ENCODE results near the gene AGTRAP. TPM values are rescaled to one million over a fixed set of nuclear protein-coding genes. Genes with fewer than 3 reads are reported as not detected.

Gene AGTRAP, protein sequence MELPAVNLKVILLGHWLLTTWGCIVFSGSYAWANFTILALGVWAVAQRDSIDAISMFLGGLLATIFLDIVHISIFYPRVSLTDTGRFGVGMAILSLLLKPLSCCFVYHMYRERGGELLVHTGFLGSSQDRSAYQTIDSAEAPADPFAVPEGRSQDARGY
- 22.5 and 22.6 TPM in 2 replicates for total RNA-seq (2014; rRNA removed; shearing (Covaris generic))

DNA sequence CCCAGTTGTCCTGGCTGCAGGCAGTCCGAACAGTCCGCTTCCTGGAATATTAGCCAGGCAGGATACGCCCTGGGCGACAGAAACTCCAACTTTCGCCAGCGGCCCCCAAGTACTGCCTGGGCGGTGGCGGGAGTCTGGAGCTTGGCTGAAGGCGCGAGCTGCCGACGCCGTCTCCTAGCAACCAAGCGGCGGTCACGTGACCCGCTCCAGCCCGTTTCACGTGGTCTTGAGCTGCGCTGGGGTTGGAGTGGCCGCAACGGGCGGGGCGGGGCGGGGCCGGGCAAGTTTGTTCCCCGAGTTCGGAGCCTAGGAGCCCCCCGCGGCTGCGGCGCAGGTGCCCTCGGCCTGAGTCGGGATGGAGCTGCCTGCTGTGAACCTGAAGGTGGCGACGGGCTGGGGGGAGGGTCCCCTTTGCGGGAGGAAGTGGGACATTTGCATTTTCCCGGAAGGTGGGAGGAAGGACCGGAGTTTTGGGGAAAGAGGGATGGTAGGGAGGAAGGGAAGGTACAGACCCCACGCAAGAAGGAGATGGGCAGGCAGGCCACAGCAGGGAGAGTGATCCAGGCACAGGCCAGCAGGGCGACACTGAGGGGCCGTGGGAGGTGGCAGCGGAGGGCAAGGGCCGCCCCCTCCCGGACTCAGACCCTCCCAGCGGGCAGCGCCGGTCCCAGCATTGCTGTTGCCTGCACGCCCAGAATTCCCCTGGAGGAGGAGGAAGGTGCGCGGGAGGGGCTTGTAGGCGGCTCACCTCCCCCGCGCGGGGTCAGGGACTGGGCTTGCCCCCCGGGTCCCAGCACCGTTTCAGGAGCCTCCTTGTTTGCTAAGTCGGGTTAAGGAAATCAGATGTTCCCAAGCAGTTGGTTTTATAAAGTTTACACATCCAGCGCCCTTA is at the start of gene AGTRAP:
Gene AGTRAP, plus strand, starts transcription at position 283 of the 892 bp plus-strand sequence. Its CDS starts 73 bp downstream, at position 356.
- no peaks in the 10 kb centered on the region for H3K27me3 ChIP-seq (replicated peaks)
- no peaks in the 10 kb centered on the region for H3K9me3 ChIP-seq (replicated peaks)
- peak; percentile 72 to 92 for DNase-seq (ENCODE audit: low read depth in 1 of 2, low spot score in 2 of 2)
- H3K27ac ChIP-seq: peak within 1 kb of the TSS; percentile 17; the same call in 1 of the 2 replicates
- peak within 1 kb of the TSS; percentile 62 for H3K4me3 ChIP-seq
- H3K36me3 ChIP-seq: no peaks in the 10 kb centered on the region
- H3K4me1 ChIP-seq (replicated peaks): peaks cover 14% of the 10 kb centered on the region; the same call in 1 of the 2 replicates

DNA sequence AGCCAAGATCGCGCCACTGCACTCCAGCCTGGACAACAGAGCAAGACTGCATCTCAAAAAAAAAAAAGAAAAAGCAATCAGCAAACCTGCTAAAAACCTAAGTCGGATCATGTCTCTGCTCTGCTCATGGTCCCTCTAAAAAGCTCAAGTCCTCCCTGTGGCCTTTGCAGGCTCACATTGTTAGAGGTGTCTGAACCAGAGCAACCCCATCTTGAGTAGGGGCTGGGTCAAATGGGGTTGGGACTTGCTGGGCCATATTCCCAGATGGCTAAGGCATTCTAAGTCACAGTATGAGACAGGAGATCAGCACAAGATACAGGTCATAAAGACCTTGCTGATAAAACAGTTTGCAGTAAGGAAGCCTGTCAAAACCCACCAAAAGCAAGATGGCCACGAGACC is 47.4 kb upstream of the AGTRAP start:
- Histone ChIP-seq H3K27ac (no peak overlapping the region), H3K36me3 (no peaks in the 10 kb centered on the region), H3K4me3 (no peak overlapping the region), H3K4me1 (replicated peaks) (peaks cover 5% of the 10 kb centered on the region), H3K27me3 (replicated peaks) (peaks cover 41% of the 10 kb centered on the region), H3K9me3 (replicated peaks) (no peaks in the 10 kb centered on the region)
- no peak for DNase-seq (ENCODE audit: low read depth in 1 of 2, low spot score in 2 of 2)

DNA sequence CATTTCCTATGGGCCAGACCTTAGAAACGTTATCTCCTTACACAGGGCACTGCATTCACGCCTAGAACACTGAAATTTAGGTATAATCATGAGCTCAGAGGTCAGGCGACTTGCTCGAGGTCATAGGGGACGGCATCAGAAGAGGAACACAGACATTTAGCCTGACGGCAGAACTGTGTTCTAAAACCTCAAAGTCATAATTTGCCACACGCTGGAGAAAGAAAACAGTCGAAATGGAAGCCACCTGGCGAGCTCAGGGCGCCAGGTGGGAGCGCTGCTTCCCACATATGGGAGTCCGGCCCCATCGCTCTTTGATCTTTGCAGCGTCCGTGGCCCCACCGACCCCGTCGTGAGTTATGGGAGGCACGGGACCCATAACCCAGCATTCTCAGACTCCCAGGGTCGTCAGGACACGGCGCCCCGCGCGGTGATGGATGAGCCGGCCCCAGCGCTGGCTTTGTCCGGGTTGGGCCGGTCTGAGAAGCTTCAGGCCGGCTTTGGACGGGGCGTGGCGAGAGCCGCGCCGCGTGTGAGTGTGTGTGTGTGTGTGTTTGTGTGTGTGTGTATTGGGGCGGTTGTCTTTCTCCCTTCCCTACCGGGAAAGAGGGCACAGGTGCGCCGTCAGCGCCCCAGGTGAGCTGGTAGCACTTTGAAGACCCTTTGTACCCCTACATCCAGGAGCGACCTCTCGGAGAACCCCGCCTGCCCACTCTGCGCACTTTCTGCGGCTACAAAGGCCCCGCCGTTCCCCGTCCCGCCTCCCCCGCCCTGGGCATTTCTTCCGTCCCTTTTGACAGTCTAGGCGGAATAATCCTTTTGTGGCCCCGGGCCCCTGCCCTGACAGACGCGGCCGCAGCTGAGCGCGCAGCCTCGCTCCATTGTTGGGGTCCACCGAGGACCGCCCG is 45.3 kb upstream of the AGTRAP start:
- no peaks in the 10 kb centered on the region for H3K9me3 ChIP-seq (replicated peaks)
- H3K27me3 ChIP-seq (replicated peaks): peaks cover 52% of the 10 kb centered on the region
- no peak overlapping the region for H3K4me3 ChIP-seq
- no peaks in the 10 kb centered on the region for H3K36me3 ChIP-seq
- H3K27ac ChIP-seq: no peak overlapping the region
- H3K4me1 ChIP-seq (replicated peaks): peaks cover 5% of the 10 kb centered on the region
- DNase-seq (ENCODE audit: low read depth in 1 of 2, low spot score in 2 of 2): no peak

GRCh38 chr1:11691302-11691914 is 44.5 kb upstream of the AGTRAP start, which contains the start of gene DRAXIN:
DRAXIN (plus strand) TSS chr1:11691710; CDS start chr1:11706259, 14,549 bp downstream.
- DNase-seq (ENCODE audit: low read depth in 1 of 2, low spot score in 2 of 2): no peak
- Histone ChIP-seq H3K9me3 (replicated peaks) (no peaks in the 10 kb centered on the region), H3K27ac (no peak within 1 kb of the TSS), H3K36me3 (no peaks in the 10 kb centered on the region), H3K27me3 (replicated peaks) (peaks cover 55% of the 10 kb centered on the region), H3K4me3 (no peak within 1 kb of the TSS), H3K4me1 (replicated peaks) (peaks cover 5% of the 10 kb centered on the region)

- H3K27me3 ChIP-seq (replicated peaks): peaks cover 59% of the 10 kb centered on the region
- H3K4me1 ChIP-seq (replicated peaks): peaks cover 5% of the 10 kb centered on the region
- DNase-seq (ENCODE audit: low read depth in 1 of 2, low spot score in 2 of 2): no peak
- no peaks in the 10 kb centered on the region for H3K36me3 ChIP-seq
- no peaks in the 10 kb centered on the region for H3K9me3 ChIP-seq (replicated peaks)
- no peak overlapping the region for H3K27ac ChIP-seq
- H3K4me3 ChIP-seq: no peak overlapping the region
Observed at GRCh38 chr1:11691928-11692711, 43.8 kb upstream of the AGTRAP start.

- Histone ChIP-seq H3K9me3 (replicated peaks) (no peaks in the 10 kb centered on the region), H3K27ac (no peak overlapping the region), H3K27me3 (replicated peaks) (peaks cover 59% of the 10 kb centered on the region), H3K4me1 (replicated peaks) (peaks cover 5% of the 10 kb centered on the region), H3K36me3 (no peaks in the 10 kb centered on the region), H3K4me3 (no peak overlapping the region)
- DNase-seq (ENCODE audit: low read depth in 1 of 2, low spot score in 2 of 2): peak in 1 of 2 experiments; percentile 33
Observed at GRCh38 chr1:11693024-11693590, 42.8 kb upstream of the AGTRAP start.

DNA sequence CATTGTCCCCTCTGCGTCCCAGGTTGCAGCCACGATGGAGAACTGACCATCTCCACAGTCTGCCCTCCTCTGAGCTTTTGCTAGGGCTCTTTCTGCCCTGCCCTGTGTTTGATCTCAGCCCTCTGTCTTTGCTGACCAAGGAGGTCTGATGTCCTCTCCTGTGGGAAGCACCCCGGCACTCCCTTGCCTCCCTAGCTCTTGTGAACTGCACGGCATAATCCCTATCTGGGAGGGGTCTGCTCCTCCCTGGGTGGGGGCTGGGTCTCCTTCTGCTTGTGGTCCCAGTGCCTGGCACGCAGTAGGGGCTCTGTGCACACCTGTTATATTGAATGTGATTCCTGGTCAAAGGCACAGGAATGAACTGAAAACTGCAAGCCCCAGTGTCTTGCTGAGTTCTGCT is 42.0 kb upstream of the AGTRAP start:
- Histone ChIP-seq H3K27ac (no peak overlapping the region), H3K4me3 (no peak overlapping the region), H3K36me3 (no peaks in the 10 kb centered on the region), H3K9me3 (replicated peaks) (no peaks in the 10 kb centered on the region), H3K27me3 (replicated peaks) (peaks cover 64% of the 10 kb centered on the region), H3K4me1 (replicated peaks) (peaks cover 5% of the 10 kb centered on the region)
- DNase-seq (ENCODE audit: low read depth in 1 of 2, low spot score in 2 of 2): no peak

DNA sequence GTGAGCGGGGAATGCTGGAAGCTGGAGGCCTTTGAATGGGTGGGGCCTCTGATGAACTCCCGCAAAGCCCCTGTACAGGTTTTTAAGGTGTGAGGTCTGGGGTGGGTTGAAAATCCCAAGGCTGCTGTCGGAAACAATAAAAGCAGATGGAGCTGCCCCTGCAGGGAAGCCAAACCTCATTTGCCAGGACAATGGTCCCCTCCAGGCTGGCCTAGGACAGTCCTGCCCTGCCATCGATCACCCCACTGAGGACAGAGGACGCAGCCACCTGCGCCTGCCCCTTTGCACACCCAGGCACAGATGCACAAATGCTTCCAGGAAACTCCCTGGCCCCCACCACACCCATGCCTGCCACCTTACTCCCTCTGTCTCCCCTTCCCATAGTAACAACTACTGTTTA is 40.1 kb upstream of the AGTRAP start:
- H3K27ac ChIP-seq: no peak overlapping the region
- no peaks in the 10 kb centered on the region for H3K36me3 ChIP-seq
- H3K9me3 ChIP-seq (replicated peaks): no peaks in the 10 kb centered on the region
- peaks cover 5% of the 10 kb centered on the region for H3K4me1 ChIP-seq (replicated peaks)
- no peak overlapping the region for H3K4me3 ChIP-seq
- DNase-seq (ENCODE audit: low read depth in 1 of 2, low spot score in 2 of 2): no peak
- H3K27me3 ChIP-seq (replicated peaks): peaks cover 48% of the 10 kb centered on the region

DNA sequence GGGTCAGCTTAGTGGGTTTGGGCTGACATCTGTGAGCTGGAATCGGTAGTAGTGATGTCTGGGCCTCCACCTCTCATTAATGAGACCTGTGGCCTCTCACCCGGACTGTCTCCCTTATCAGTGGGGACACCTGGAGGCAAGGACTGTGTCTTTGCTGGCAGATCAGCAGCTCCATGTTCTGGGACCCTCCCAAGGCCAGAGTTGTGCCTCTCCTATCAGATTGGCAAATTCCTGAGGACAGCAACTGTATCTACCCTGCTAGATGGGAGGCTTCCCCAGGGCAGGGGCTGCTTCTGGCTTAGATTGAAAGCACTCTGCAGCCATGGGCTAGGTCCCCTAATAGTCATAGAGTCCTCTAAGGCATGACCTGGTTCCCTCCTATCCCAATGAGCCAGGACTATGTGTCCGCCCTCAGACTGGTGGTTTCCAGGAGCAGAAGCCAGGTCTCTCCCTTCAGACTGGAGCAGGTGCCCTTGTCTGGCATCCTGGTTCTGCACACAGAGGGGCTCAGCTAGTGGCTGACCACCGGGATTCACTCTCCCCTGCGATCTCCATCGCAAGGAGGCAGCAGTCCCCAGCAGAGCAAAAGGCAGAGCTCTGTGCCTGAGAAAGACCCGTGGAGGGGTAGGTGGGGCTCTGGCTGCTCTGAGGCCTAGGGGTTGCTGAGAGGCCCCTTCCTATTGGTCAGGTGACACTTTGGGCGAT is 38.6 kb upstream of the AGTRAP start:
- Histone ChIP-seq H3K4me1 (replicated peaks) (peaks cover 5% of the 10 kb centered on the region), H3K36me3 (no peaks in the 10 kb centered on the region), H3K27me3 (replicated peaks) (peaks cover 36% of the 10 kb centered on the region), H3K4me3 (no peak overlapping the region), H3K27ac (no peak overlapping the region), H3K9me3 (replicated peaks) (no peaks in the 10 kb centered on the region; the same call in 1 of the 2 replicates)
- no peak for DNase-seq (ENCODE audit: low read depth in 1 of 2, low spot score in 2 of 2)

DNA sequence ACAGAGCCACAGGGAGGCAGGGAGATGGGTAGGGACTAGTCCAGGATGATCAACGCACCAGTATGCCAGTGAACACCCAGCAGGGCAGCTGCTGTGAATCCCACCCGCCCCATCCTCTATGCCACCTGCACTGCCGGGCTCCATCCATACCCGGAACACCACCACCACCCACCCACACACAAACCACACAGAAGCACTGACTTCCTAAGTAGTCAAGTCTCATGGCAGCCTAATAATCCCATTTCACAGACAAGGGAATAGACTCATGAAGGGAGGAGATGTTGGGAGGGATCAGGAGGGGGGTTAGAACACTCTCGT is 38.1 kb upstream of the AGTRAP start:
- no peak for DNase-seq (ENCODE audit: low read depth in 1 of 2, low spot score in 2 of 2)
- peaks cover 32% of the 10 kb centered on the region for H3K27me3 ChIP-seq (replicated peaks)
- H3K9me3 ChIP-seq (replicated peaks): no peaks in the 10 kb centered on the region; the same call in 1 of the 2 replicates
- H3K27ac ChIP-seq: no peak overlapping the region
- H3K36me3 ChIP-seq: no peaks in the 10 kb centered on the region
- H3K4me3 ChIP-seq: no peak overlapping the region
- peaks cover 5% of the 10 kb centered on the region for H3K4me1 ChIP-seq (replicated peaks)

DNA sequence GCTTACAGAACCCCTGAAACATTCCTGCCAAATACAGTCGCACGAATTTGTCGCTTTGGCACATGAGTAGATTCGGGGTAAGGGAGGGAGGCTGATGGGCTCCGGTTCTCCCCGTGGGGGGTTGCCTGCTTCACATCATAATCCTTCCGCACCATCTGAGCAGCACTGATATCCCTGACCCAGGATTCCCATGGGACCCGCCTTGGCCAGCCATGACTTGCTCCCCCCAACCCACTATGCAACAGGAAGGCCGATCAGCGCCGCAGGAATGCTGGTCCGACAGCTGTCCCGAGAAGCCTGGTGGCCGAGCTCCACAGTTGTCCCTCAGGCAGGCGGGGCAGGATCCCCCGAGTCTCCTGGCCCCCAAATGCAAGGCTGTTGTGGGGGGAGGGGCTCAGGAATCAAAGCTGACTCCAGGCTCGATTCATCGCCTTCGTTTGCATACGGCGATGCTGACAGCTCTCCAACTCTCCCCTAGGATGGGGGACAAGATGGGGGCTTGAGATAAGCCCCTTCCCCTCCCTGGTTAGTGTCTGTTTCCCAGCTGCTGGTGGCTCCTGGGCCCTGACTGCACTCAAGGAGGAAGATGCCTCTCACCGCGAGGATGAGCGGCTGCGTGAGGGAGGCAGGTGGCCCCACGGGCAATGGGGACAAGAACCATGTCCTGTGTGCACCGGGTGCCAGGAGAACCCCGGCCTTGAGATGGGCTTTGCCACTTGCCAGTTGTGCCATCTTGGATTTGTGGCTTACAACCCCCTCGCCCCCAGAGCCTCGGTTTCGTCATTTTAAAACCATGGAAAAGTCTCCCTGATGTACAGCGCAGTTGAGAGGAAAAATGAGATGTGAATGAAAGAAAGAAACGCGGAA is 35.1 kb upstream of the AGTRAP start:
- Histone ChIP-seq H3K4me3 (no peak overlapping the region), H3K36me3 (no peaks in the 10 kb centered on the region), H3K9me3 (replicated peaks) (no peaks in the 10 kb centered on the region; the same call in 1 of the 2 replicates), H3K4me1 (replicated peaks) (no peaks in the 10 kb centered on the region), H3K27me3 (replicated peaks) (peaks cover 30% of the 10 kb centered on the region), H3K27ac (no peak overlapping the region)
- DNase-seq (ENCODE audit: low read depth in 1 of 2, low spot score in 2 of 2): no peak

Data from SJSA1 (cell line).